Activated CD8-positive, alpha-beta memory T cell treated with anti-CD3 and anti-CD28 coated beads for 36 hours (primary cell): Measurements from ENCODE around the gene ABHD11. TPM values are rescaled to one million over a fixed set of nuclear protein-coding genes. Genes with fewer than 3 reads are reported as not detected.
"Not testable (repeated sequence)": the region's sequence is repeated elsewhere in the genome, so short reads cannot be mapped to it uniquely, and the experiment has no call there.

Experiments
- CTCF ChIA-PET: fragments of 350-600 bp; sonication (Branson Sonifier 250); formaldehyde crosslinking; loops from one replicate; lab custom pipeline; 2021; ENCODE audit warnings: antibody characterized with exemption; lab: Charles Lee
- POLR2A ChIA-PET: fragments of 350-600 bp; sonication (Branson Sonifier 250); formaldehyde crosslinking; loops from one replicate; lab custom pipeline; 2021; ENCODE audit warnings: antibody characterized with exemption; lab: Charles Lee
- total RNA-seq, 2 experiments: library from RNA; stranded (reverse); gene quantifications; one replicate each; pipeline ENCODE4 v1.2.3, GENCODE V29; 2021

The ABHD11 gene
- total RNA-seq, 2 experiments from 2014 or later, result 26.1 to 26.6 TPM

GRCh38 chr7:73726083-73726466 is 12.5 kb downstream of the ABHD11 start:
- POLR2A ChIA-PET, result no interaction called here
- CTCF ChIA-PET, result interaction anchor here (0.8 to 6.0 kb wide), 11 partner anchors 9 to 135 kb away, joined by 3 to 60 read pairs (median 6); partner anchors contain the start of gene ABHD11

- POLR2A ChIA-PET, result no interaction called here
- CTCF ChIA-PET, result interaction anchor here (0.6 to 6.0 kb wide), 2 partner anchors 117 to 208 kb away, joined by 5 to 60 read pairs; no protein-coding TSS in a partner anchor
Observed at GRCh38 chr7:73723813-73724212, 14.8 kb downstream of the ABHD11 start.

DNA sequence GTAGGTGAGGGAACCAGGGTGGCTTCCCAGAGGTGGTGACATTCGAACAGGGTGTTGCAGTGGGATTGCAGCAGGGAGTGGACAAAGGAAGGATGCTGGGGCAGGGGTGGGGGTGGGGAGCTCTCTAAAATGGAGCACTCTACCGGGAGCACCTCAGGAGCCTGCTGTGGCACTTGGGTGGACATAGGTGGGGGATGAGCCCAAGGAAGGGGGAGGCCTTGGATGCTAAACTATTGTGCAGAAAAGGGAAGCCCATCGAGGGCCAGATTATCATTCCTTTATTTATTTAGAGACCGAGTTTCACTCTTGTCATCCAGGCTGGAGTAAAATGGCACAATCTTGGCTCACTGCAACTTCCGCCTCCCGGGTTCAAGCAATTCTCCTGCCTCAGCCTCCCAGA is 15.8 kb downstream of the ABHD11 start:
- ChIA-PET CTCF (interaction anchor here (0.7 to 6.0 kb wide), 3 partner anchors 55 to 124 kb away, joined by 3 to 60 read pairs (median 3); partner anchors contain the start of gene VPS37D), POLR2A (no interaction called here)

GRCh38 chr7:73722182-73722581 is 16.4 kb downstream of the ABHD11 start:
- CTCF ChIA-PET, result interaction anchor here (1.3 to 6.0 kb wide), 2 partner anchors 54 to 116 kb away, joined by 3 to 60 read pairs; partner anchors contain the start of gene VPS37D
- POLR2A ChIA-PET, result not testable (repeated sequence)

- ChIA-PET POLR2A (interaction anchor here (0.7 kb wide), 1 partner anchor 17 kb away, joined by 3 read pairs; the partner anchor contains the start of gene ABHD11), CTCF (interaction anchor here (1.3 to 6.0 kb wide), 2 partner anchors 53 to 115 kb away, joined by 3 to 60 read pairs; partner anchors contain the start of gene VPS37D)
Observed at GRCh38 chr7:73721377-73721817, 17.2 kb downstream of the ABHD11 start.

- CTCF ChIA-PET, result interaction anchor here (2.1 kb wide), 1 partner anchor 114 kb away, joined by 8 read pairs; no protein-coding TSS in a partner anchor
Observed at GRCh38 chr7:73720443-73720842, 18.2 kb downstream of the ABHD11 start.

DNA sequence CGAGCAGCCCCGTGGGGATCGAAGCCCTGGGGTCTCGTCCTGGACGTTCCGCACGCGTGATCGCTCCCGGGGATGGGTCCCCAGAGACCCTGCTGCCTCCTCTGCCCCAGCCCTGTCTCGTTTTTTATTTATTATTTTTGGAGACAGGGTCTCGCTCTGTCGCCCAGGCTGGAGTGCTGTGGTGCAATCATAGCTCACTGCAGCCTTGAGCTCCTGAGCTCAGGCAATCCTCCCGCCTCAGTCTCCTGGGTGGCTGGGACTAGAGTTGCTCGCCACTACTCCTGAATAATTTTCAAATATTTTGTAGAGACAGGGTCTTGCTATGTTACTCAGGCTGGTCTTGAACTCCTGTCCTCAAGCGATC is 18.8 kb downstream of the ABHD11 start:
- CTCF ChIA-PET, result interaction anchor here (2.1 kb wide), 1 partner anchor 113 kb away, joined by 8 read pairs; no protein-coding TSS in a partner anchor
- POLR2A ChIA-PET, result no interaction called here

More at GRCh38 chr7:73720443-73720842, 18.2 kb downstream of the ABHD11 start:
- POLR2A ChIA-PET, result interaction anchor here (0.7 kb wide), 1 partner anchor 18 kb away, joined by 3 read pairs; the partner anchor contains the start of gene ABHD11

DNA sequence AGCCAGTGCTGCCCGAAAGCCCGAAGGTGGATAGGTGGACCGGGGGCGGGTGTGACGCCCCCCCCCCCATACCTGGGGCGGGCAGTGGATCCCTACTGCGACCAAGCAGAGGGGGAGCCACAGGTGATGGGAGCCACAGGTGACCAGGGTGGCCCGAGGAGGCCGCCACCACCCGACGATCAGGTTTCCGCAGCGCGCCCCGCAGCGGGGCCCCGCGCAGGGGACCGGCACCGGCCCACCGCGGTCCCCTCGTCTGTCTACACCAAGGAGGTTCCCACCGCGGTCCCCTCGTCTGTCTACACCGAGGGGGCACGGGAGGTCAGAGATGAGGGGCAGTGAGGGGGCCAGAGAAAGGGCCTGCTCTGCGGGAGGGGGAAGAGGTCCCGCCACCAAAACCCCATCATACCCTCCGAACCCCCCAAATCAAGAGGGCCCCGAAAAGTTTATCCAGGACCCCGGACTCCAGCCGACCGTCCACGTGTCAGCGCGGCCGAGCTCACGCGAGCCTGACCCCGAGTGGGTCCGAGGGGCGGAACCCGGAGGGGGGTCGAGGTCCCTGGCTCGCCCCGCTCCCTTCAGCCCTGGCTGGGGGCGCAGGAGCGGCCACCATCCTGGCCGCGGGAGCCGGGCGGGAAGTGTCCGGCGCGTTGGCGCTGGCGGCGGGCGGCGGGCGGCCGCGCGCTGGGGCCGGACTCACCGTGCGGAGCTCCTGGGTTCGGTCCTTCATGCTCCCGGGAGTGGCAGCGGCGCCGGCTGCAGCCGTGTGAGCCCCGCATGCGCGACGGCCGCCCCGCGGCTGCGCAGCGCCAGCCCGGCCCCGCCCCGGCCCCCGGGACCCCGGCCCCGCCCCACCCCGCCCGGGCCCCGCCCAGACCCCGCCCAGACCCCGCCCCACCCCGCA is 19.4 kb downstream of the ABHD11 start, which contains the start of gene STX1A:
Gene STX1A (minus strand): TSS at position 765 of the 901 bp plus-strand sequence. CDS start 38 bp downstream, at position 727.
- ChIA-PET POLR2A (no interaction called here), CTCF (interaction anchor here (2.1 kb wide), 1 partner anchor 112 kb away, joined by 8 read pairs; no protein-coding TSS in a partner anchor)

DNA sequence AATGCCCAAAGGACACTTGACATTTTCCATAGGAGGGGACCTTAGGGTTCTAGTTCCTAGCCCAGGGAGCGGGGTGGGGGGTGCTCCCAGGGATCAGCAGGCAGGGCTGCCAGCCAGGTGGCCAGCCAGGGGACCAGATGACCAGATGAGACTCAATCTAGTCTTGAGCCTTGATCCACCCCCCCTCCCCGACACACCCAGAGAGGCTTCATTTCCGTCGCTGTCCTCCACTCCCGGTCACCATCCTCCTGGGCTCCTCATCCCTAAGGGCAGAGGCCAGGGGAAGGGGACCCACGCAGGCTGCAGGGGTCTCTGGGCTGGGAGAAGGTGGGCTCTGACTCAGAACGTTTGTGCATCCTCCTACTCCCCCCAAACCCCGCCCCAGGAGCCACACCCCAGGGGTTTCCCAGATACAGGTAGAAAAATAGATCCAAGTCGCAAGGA is 20.1 kb downstream of the ABHD11 start:
- ChIA-PET CTCF (interaction anchor here (0.8 to 1.5 kb wide), 2 partner anchors 16 to 112 kb away, joined by 3 to 7 read pairs; no protein-coding TSS in a partner anchor), POLR2A (interaction anchor here (0.5 to 1.0 kb wide), 3 partner anchors 12 to 140 kb away, joined by 3 to 15 read pairs (median 4); partner anchors contain the start of gene TBL2)

- POLR2A ChIA-PET, result interaction anchor here (0.5 to 1.0 kb wide), 4 partner anchors 11 to 196 kb away, joined by 3 to 15 read pairs (median 4); partner anchors contain the start of genes BAZ1B and TBL2
Observed at GRCh38 chr7:73717991-73718405, 20.6 kb downstream of the ABHD11 start.

DNA sequence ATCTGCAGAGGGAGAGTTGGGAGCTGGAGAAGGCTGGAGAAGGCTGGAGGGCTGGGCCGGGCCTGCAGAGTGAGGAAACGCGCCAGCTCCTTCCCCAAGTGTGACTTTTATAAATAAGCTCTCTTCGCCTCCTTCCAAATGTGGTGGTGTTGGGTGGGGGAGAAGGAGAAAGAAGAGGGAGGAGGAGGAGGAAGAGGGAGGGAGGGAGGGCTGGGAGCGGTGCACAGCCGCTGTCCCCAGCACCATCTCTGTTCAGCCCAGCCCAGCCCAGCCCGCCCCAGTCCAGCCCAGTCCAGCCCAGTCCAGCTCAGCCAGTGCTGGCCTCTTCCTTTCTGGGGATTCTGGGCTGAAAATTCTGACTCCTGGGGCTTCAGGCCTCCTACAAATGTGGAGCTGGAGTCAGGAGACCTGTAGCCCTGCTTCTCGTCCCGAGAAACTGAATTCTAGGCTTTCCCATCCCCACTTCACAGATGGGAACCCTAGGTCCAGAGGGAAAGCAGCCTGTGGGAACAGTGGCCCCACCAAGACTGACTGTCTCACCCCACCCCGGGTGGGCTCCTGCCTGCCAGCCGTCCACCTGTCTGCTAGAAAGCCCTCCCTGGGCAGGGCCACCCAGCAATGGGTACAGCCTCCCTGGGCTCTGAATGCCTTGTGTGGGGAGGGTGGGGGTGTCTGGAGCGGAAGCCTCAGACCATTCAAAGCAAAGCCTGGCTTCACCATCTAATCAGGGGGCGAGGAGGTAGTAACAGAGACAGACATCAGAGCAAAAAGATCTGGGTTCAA is 21.4 kb downstream of the ABHD11 start:
- CTCF ChIA-PET, result interaction anchor here (0.8 to 1.5 kb wide), 4 partner anchors 8 to 110 kb away, joined by 3 to 7 read pairs (median 4); no protein-coding TSS in a partner anchor
- POLR2A ChIA-PET, result interaction anchor here (0.6 to 1.0 kb wide), 3 partner anchors 11 to 195 kb away, joined by 3 to 4 read pairs (median 3); partner anchors contain the start of gene BAZ1B

More at GRCh38 chr7:73717991-73718405, 20.6 kb downstream of the ABHD11 start:
- CTCF ChIA-PET, result interaction anchor here (0.8 to 1.5 kb wide), 3 partner anchors 16 to 111 kb away, joined by 3 to 7 read pairs (median 3); no protein-coding TSS in a partner anchor

- ChIA-PET CTCF (interaction anchor here (1.1 to 1.3 kb wide), 2 partner anchors 9 to 58 kb away, joined by 3 to 5 read pairs; no protein-coding TSS in a partner anchor), POLR2A (no interaction called here)
Observed at GRCh38 chr7:73716318-73716890, 22.2 kb downstream of the ABHD11 start.

- ChIA-PET POLR2A (no interaction called here), CTCF (interaction anchor here (1.0 to 1.1 kb wide), 2 partner anchors 10 to 58 kb away, joined by 3 read pairs; no protein-coding TSS in a partner anchor)
Observed at GRCh38 chr7:73715648-73716317, 22.8 kb downstream of the ABHD11 start.

- CTCF ChIA-PET, result interaction anchor here (0.9 to 2.8 kb wide), 3 partner anchors 12 to 106 kb away, joined by 4 to 8 read pairs (median 6); no protein-coding TSS in a partner anchor
- POLR2A ChIA-PET, result not testable (repeated sequence)
Observed at GRCh38 chr7:73713319-73713718, 25.3 kb downstream of the ABHD11 start.

- ChIA-PET CTCF (interaction anchor here (2.8 kb wide), 1 partner anchor 106 kb away, joined by 8 read pairs; no protein-coding TSS in a partner anchor), POLR2A (no interaction called here)
Observed at GRCh38 chr7:73712773-73713172, 25.8 kb downstream of the ABHD11 start.

GRCh38 chr7:73708961-73709549 is 29.5 kb downstream of the ABHD11 start:
- CTCF ChIA-PET, result interaction anchor here (1.8 kb wide), 1 partner anchor 8 kb away, joined by 6 read pairs; no protein-coding TSS in a partner anchor
- POLR2A ChIA-PET, result no interaction called here
